ENCODE results near the gene TADA2A.
"Not testable (repeated sequence)": the region's sequence is repeated elsewhere in the genome, so short reads cannot be mapped to it uniquely, and the experiment has no call there.

The TADA2A gene

DNA sequence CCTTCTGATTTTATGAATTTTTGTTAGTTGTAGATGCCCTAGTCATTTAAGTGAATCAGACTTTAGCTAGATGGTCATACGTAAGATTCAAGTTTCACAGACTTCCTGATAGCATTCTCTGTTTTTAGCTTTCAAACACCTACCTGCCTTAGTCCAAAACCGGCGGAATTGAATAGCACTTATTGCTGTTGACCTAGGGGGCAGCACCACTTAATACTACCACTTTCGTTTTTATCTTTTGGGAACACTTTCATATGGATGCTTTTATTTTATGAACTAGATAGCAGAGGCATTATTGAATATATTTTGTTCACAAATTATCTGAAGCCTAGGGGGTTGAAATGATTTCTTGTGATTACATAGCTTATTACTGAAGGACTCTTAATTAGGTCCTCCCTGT, 31.5 kb downstream of the TADA2A start:
- Histone ChIP-seq H3K79me2 (ENCODE audit: control insufficient read depth, low read length) (peaks cover 5% of the 10 kb centered on the region), H3K36me3 (ENCODE audit: control insufficient read depth, low read length) (peaks cover 65% of the 10 kb centered on the region), H4K20me1 (ENCODE audit: control insufficient read depth, insufficient read depth, low read depth, low read length) (no peaks in the 10 kb centered on the region; the same call in none of the 2 replicates), H3K4me3 (ENCODE audit: low read length) (no peak overlapping the region), H3K27ac (ENCODE audit: low read depth, low read length) (no peak overlapping the region), H3K4me2 (ENCODE audit: low read length) (no peak overlapping the region), H3K27me3 (ENCODE audit: control insufficient read depth, low read length) (no peaks in the 10 kb centered on the region), H3K9me2 (replicated peaks; ENCODE audit: control insufficient read depth, low read length) (no peaks in the 10 kb centered on the region), H3F3A (ENCODE audit: control insufficient read depth, insufficient read depth) (peaks cover 8% of the 10 kb centered on the region; the same call in 1 of the 2 replicates), H3K4me1 (ENCODE audit: control insufficient read depth, low read length) (peaks cover 17% of the 10 kb centered on the region), H3K9me3 (ENCODE audit: control insufficient read depth, insufficient read depth, low read length) (no peaks in the 10 kb centered on the region)
- TF ChIP-seq EZH2phosphoT487 (IDR thresholded peaks at IDR 0.05; ENCODE audit: borderline replicate concordance, low read length) (no peak), CTCF (IDR thresholded peaks at IDR 0.05; ENCODE audit: low read depth, low read length, poor library complexity, severe bottlenecking) (peak; percentile 56)

- Histone ChIP-seq H3K27me3 (ENCODE audit: control insufficient read depth, low read length) (no peaks in the 10 kb centered on the region), H3K4me2 (ENCODE audit: low read length) (no peak overlapping the region), H3K9me3 (ENCODE audit: control insufficient read depth, insufficient read depth, low read length) (no peaks in the 10 kb centered on the region), H3K79me2 (ENCODE audit: control insufficient read depth, low read length) (peaks cover 2% of the 10 kb centered on the region; the same call in 1 of the 2 replicates), H3K4me1 (ENCODE audit: control insufficient read depth, low read length) (peaks cover 17% of the 10 kb centered on the region), H3K4me3 (ENCODE audit: low read length) (no peak overlapping the region), H3K27ac (ENCODE audit: low read depth, low read length) (no peak overlapping the region), H4K20me1 (ENCODE audit: control insufficient read depth, insufficient read depth, low read depth, low read length) (no peaks in the 10 kb centered on the region; the same call in none of the 2 replicates), H3K36me3 (ENCODE audit: control insufficient read depth, low read length) (peaks cover 76% of the 10 kb centered on the region), H3K9me2 (replicated peaks; ENCODE audit: control insufficient read depth, low read length) (no peaks in the 10 kb centered on the region), H3F3A (ENCODE audit: control insufficient read depth, insufficient read depth) (peaks cover 8% of the 10 kb centered on the region; the same call in 1 of the 2 replicates)
- TF ChIP-seq CTCF (IDR thresholded peaks at IDR 0.05; ENCODE audit: low read depth, low read length, poor library complexity, severe bottlenecking), result no peak
- TF ChIP-seq EZH2phosphoT487 (IDR thresholded peaks at IDR 0.05; ENCODE audit: borderline replicate concordance, low read length), result no peak
Observed at GRCh38 chr17:37440424-37440823, 33.7 kb downstream of the TADA2A start.

DNA sequence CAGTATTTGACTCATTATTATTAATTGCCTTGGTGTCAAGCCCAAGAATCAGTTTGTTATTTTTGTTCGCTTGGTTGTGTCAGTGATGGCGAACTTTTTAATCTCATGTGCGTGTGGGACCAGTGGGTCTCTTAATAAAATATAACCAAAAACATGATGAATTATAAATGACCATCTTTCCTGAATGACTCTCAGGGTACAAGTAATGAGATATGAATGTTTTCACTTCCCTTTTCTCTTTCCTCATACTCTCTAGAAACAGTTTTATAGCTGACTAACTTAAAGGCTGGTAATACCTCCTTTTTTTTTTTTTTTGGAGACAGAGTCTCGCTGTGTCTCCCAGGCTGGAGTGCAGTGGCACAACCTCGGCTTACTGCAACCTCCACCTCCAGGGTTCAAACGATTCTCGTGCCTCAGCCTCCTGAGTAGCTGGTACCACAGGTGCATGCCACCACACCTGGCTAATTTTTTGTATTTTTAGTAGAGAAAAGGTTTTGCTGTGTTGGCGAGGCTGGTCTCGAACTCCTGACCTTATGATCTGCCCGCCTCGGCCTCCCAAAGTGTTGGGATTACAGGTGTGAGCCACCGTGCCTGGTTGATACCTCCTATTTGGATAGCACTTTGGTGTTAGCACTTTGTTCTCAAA, 34.8 kb downstream of the TADA2A start:
- not testable (repeated sequence) for H4K20me1 ChIP-seq (ENCODE audit: control insufficient read depth, insufficient read depth, low read depth, low read length); H3F3A ChIP-seq (ENCODE audit: control insufficient read depth, insufficient read depth); H3K4me2 ChIP-seq (ENCODE audit: low read length); H3K27me3 ChIP-seq (ENCODE audit: control insufficient read depth, low read length); H3K9me3 ChIP-seq (ENCODE audit: control insufficient read depth, insufficient read depth, low read length); H3K4me3 ChIP-seq (ENCODE audit: low read length); H3K27ac ChIP-seq (ENCODE audit: low read depth, low read length); H3K9me2 ChIP-seq (replicated peaks; ENCODE audit: control insufficient read depth, low read length); H3K79me2 ChIP-seq (ENCODE audit: control insufficient read depth, low read length)
- H3K36me3 ChIP-seq (ENCODE audit: control insufficient read depth, low read length), result peaks cover 84% of the 10 kb centered on the region
- peaks cover 17% of the 10 kb centered on the region for H3K4me1 ChIP-seq (ENCODE audit: control insufficient read depth, low read length)

GRCh38 chr17:37446027-37446426, 39.3 kb downstream of the TADA2A start:
- Histone ChIP-seq H3K4me3 (ENCODE audit: low read length) (no peak overlapping the region), H3K4me1 (ENCODE audit: control insufficient read depth, low read length) (peaks cover 10% of the 10 kb centered on the region), H3K4me2 (ENCODE audit: low read length) (no peak overlapping the region), H3F3A (ENCODE audit: control insufficient read depth, insufficient read depth) (peaks cover 3% of the 10 kb centered on the region; the same call in 1 of the 2 replicates), H3K36me3 (ENCODE audit: control insufficient read depth, low read length) (peaks cover 90% of the 10 kb centered on the region), H3K27ac (ENCODE audit: low read depth, low read length) (no peak overlapping the region), H3K79me2 (ENCODE audit: control insufficient read depth, low read length) (no peaks in the 10 kb centered on the region; the same call in 1 of the 2 replicates), H3K9me2 (replicated peaks; ENCODE audit: control insufficient read depth, low read length) (no peaks in the 10 kb centered on the region), H4K20me1 (ENCODE audit: control insufficient read depth, insufficient read depth, low read depth, low read length) (no peaks in the 10 kb centered on the region; the same call in 1 of the 2 replicates), H3K27me3 (ENCODE audit: control insufficient read depth, low read length) (no peaks in the 10 kb centered on the region), H3K9me3 (ENCODE audit: control insufficient read depth, insufficient read depth, low read length) (no peaks in the 10 kb centered on the region)
- TF ChIP-seq CTCF (IDR thresholded peaks at IDR 0.05; ENCODE audit: low read depth, low read length, poor library complexity, severe bottlenecking), result no peak
- no peak for TF ChIP-seq EZH2phosphoT487 (IDR thresholded peaks at IDR 0.05; ENCODE audit: borderline replicate concordance, low read length)
